GM23248 (cell line): ENCODE data around the gene ADIPOR2. TPM values are rescaled to one million over a fixed set of nuclear protein-coding genes. Genes with fewer than 3 reads are reported as not detected.
"Not testable (repeated sequence)": the region's sequence is repeated elsewhere in the genome, so short reads cannot be mapped to it uniquely, and the experiment has no call there.

ENCODE experiments used
- DNase-seq: peaks from one replicate; pipeline ENCODE4 v3.0.0-alpha.2; 2015
- H2AFZ ChIP-seq: fragments of 200-600 bp; sonication (generic); 2 replicates; pipeline ENCODE4 v1.6.1; 2016; ENCODE audit warnings: antibody characterized with exemption
- H3F3A ChIP-seq: fragments of 200-600 bp; sonication (generic); 2 replicates; pipeline ENCODE4 v1.6.1; 2016; ENCODE audit warnings: mild to moderate bottlenecking, antibody characterized with exemption, mixed run types; ENCODE audit not compliant: insufficient read depth
- H3K27ac ChIP-seq: fragments of 200-600 bp; sonication (generic); 2 replicates; pipeline ENCODE4 v1.5.1; 2016; ENCODE audit warnings: mild to moderate bottlenecking
- H3K27me3 ChIP-seq: fragments of 200-600 bp; sonication (generic); replicated peaks from 2 replicates; pipeline ENCODE4 v1.6.1; 2016; ENCODE audit warnings: mild to moderate bottlenecking; ENCODE audit not compliant: insufficient read depth
- H3K36me3 ChIP-seq: fragments of 200-600 bp; sonication (generic); 2 replicates; pipeline ENCODE4 v1.6.1; 2016; ENCODE audit warnings: low read depth, mild to moderate bottlenecking
- H3K4me1 ChIP-seq: fragments of 200-600 bp; sonication (generic); 2 replicates; pipeline ENCODE4 v1.6.1; 2016; ENCODE audit warnings: mild to moderate bottlenecking; ENCODE audit not compliant: insufficient read depth
- H3K4me2 ChIP-seq: fragments of 200-600 bp; sonication (generic); one replicate; pipeline ENCODE4 v1.6.1; 2016; ENCODE audit warnings: mild to moderate bottlenecking; ENCODE audit not compliant: unreplicated experiment
- H3K4me3 ChIP-seq: fragments of 200-600 bp; sonication (generic); 2 replicates; pipeline ENCODE4 v1.5.1; 2016; ENCODE audit warnings: mild to moderate bottlenecking
- H3K79me2 ChIP-seq: fragments of 200-600 bp; sonication (generic); 2 replicates; pipeline ENCODE4 v1.6.1; 2016; ENCODE audit warnings: mild to moderate bottlenecking; ENCODE audit not compliant: insufficient read depth
- H3K9ac ChIP-seq: fragments of 200-600 bp; sonication (generic); 2 replicates; pipeline ENCODE4 v1.6.1; 2016; ENCODE audit warnings: mild to moderate bottlenecking
- H3K9me2 ChIP-seq: fragments of 200-600 bp; sonication (generic); 2 replicates; pipeline ENCODE4 v1.6.1; 2016; ENCODE audit warnings: mixed run types, mild to moderate bottlenecking, moderate library complexity; ENCODE audit not compliant: insufficient read depth
- H3K9me3 ChIP-seq: fragments of 200-600 bp; sonication (generic); one replicate; pipeline ENCODE4 v1.6.1; 2017; ENCODE audit warnings: low read depth
- H4K20me1 ChIP-seq: fragments of 200-600 bp; sonication (generic); 2 replicates; pipeline ENCODE4 v1.6.0; 2016; ENCODE audit not compliant: insufficient read depth
- EZH2 ChIP-seq: fragments of 200-600 bp; sonication (generic); IDR thresholded peaks from 2 replicates; pipeline ENCODE4 v1.6.1; 2018; ENCODE audit warnings: antibody characterized with exemption, mild to moderate bottlenecking; ENCODE audit not compliant: insufficient read depth, poor library complexity, severe bottlenecking
- EZH2phosphoT487 ChIP-seq: fragments of 200-600 bp; sonication (generic); IDR thresholded peaks from 2 replicates; pipeline ENCODE4 v1.6.1; 2018; ENCODE audit warnings: antibody characterized with exemption, moderate library complexity, mild to moderate bottlenecking, low read depth; ENCODE audit not compliant: insufficient read depth
- WGBS, 2 experiments: methylation state at CpG; one replicate each; pipeline ENCODE4 v1.1.6; 2015 to 2017; ENCODE audit warnings: low lambda C conversion rate in 2 of 2, low coverage in 1 of 2; ENCODE audit errors: missing lambda C conversion rate in 2 of 2; 5-methylcytosine and 5-hydroxymethylcytosine counted together
- in situ Hi-C: fragments of 300-500 bp; cut with MboI; formaldehyde crosslinking; loops from 2 replicates; pipeline ENCODE4 v1.15.0; 2020
- polyA plus RNA-seq: library from polyadenylated mRNA; unstranded; fragments of >200 nt; fragmentation: Nextera tagmentation; extraction: Ambion mirVana; gene quantifications from 2 replicates; pipeline ENCODE4 v1.2.1, GENCODE V29; 2016
- total RNA-seq: library from RNA; depleted of rRNA; stranded (reverse); fragments of >200 nt; shearing (Covaris generic); gene quantifications from 2 replicates; pipeline ENCODE4 v1.2.3, GENCODE V29; 2014

ADIPOR2 gene
- total and polyA plus RNA-seq, 2 experiments from 2014 or later, result 4.2 to 18.8 TPM

DNA sequence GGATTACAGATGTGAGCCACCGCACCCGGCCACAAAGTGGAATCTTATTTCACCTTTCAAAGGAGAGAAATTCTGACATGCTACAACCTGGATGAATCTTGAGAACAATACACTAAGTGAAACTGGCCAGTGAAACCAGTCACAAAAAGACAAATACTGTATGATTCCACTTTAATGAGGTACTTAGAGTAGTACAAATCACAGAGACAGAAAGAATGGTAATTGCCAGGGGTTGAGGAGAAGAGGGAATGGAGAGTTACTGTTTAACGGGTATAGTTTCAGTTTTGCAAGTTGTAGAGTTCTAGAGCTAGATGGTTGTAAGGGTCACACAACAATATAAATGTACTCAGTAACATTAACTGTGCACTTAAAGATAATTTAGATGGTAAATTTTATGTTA is 33.4 kb downstream of the ADIPOR2 start:
- no peaks in the 10 kb centered on the region for H3K9me3 ChIP-seq
- 97 to 99% methylated on average over 3 of the region's 3 CpGs for WGBS, 2 experiments
- no peaks in the 10 kb centered on the region for H3K36me3 ChIP-seq
- no peak for TF ChIP-seq EZH2
- TF ChIP-seq EZH2phosphoT487, result no peak
- no peaks in the 10 kb centered on the region for H3K27me3 ChIP-seq
- in situ Hi-C loops, result no loop called here
- peaks cover 97% of the 10 kb centered on the region for H3K79me2 ChIP-seq
- H3K4me2 ChIP-seq, result no peak overlapping the region
- H2AFZ ChIP-seq, result no peak overlapping the region
- H3F3A ChIP-seq, result no peaks in the 10 kb centered on the region
- H3K4me3 ChIP-seq, result no peak overlapping the region
- H3K27ac ChIP-seq, result no peak overlapping the region
- no peaks in the 10 kb centered on the region for H4K20me1 ChIP-seq
- H3K9ac ChIP-seq, result no peak overlapping the region
- DNase-seq, result no peak
- H3K9me2 ChIP-seq, result no peaks in the 10 kb centered on the region
- no peaks in the 10 kb centered on the region for H3K4me1 ChIP-seq

DNA sequence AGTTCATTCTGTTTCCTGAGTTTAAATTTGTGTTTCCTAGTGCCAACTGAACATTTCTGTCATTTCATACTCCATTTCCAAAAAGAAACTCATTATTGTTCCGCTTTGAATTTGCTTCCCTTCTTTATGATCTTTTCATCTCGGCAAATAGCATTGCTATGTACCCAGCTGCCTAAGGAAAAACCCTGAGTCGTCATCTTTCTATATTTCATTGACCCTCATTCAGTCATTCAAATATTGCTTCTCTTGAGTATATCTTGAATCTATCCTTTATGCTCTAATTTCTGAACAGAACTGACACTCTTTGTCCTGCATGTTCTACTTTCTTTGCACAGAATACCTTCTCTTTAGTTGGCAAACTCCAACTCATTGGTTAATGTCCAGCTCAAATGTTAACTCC is 35.9 kb downstream of the ADIPOR2 start:
- in situ Hi-C loops, result no loop called here
- no peak for DNase-seq
- TF ChIP-seq EZH2 (no peak), EZH2phosphoT487 (no peak)
- Histone ChIP-seq H3K4me2 (no peak overlapping the region), H3K9ac (no peak overlapping the region), H3K4me1 (no peaks in the 10 kb centered on the region), H3K9me2 (no peaks in the 10 kb centered on the region), H3K4me3 (no peak overlapping the region), H2AFZ (no peak overlapping the region), H3K36me3 (no peaks in the 10 kb centered on the region), H4K20me1 (no peaks in the 10 kb centered on the region), H3K27me3 (no peaks in the 10 kb centered on the region), H3K79me2 (peaks cover 94% of the 10 kb centered on the region), H3K9me3 (no peaks in the 10 kb centered on the region), H3F3A (no peaks in the 10 kb centered on the region), H3K27ac (no peak overlapping the region)
- WGBS, 2 experiments, result 99 to 100% methylated on average over 3 of the region's 3 CpGs

- H3K9ac ChIP-seq, result no peak overlapping the region
- in situ Hi-C loops, result no loop called here
- H2AFZ ChIP-seq, result no peak overlapping the region
- H4K20me1 ChIP-seq, result no peaks in the 10 kb centered on the region
- no peak for DNase-seq
- H3K4me2 ChIP-seq, result no peak overlapping the region
- H3K27me3 ChIP-seq, result no peaks in the 10 kb centered on the region
- H3K27ac ChIP-seq, result no peak overlapping the region
- H3F3A ChIP-seq, result no peaks in the 10 kb centered on the region
- WGBS, 2 experiments, result 35 to 54% methylated on average over 1 of the region's 1 CpG
- H3K4me3 ChIP-seq, result no peak overlapping the region
- no peaks in the 10 kb centered on the region for H3K36me3 ChIP-seq
- H3K79me2 ChIP-seq, result peaks cover 94% of the 10 kb centered on the region
- H3K9me2 ChIP-seq, result no peaks in the 10 kb centered on the region
- TF ChIP-seq EZH2phosphoT487 (no peak), EZH2 (no peak)
- no peaks in the 10 kb centered on the region for H3K4me1 ChIP-seq
- no peaks in the 10 kb centered on the region for H3K9me3 ChIP-seq
Measured at GRCh38 chr12:1728824-1729223, 38.0 kb downstream of the ADIPOR2 start.

- Histone ChIP-seq H2AFZ (no peak overlapping the region), H3K79me2 (peaks cover 80% of the 10 kb centered on the region), H3K27ac (no peak overlapping the region), H3K9ac (no peak overlapping the region), H3K4me2 (no peak overlapping the region), H3K27me3 (no peaks in the 10 kb centered on the region), H3K9me2 (no peaks in the 10 kb centered on the region), H3K36me3 (no peaks in the 10 kb centered on the region), H3K9me3 (no peaks in the 10 kb centered on the region), H3F3A (no peaks in the 10 kb centered on the region), H3K4me1 (no peaks in the 10 kb centered on the region), H4K20me1 (no peaks in the 10 kb centered on the region), H3K4me3 (no peak overlapping the region)
- TF ChIP-seq EZH2phosphoT487, result no peak
- TF ChIP-seq EZH2, result no peak
- in situ Hi-C loops, result no loop called here
- 96 to 97% methylated on average over 11 of the region's 11 CpGs for WGBS, 2 experiments
- no peak for DNase-seq
Measured at GRCh38 chr12:1731019-1731687, 40.3 kb downstream of the ADIPOR2 start.

DNA sequence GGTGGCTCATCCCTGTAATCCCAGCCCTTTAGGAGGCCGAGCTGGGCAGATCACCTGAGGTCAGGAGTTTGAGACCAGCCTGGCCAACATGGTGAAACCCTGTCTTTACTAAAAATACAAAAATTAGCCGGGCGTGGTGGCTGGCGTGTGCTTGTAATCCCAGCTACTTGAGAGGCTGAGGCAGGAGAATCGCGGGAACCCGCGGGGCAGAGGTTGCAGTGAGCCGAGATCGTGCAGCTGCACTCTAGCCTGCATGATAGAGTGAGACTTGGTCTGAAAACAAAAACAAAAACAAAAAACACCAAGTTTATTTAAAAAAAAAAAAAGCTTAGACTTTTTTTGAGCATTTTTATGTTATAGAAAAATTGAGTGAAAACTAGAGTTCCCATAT is 40.8 kb downstream of the ADIPOR2 start:
- WGBS, 2 experiments, result 97 to 98% methylated on average over 10 of the region's 10 CpGs
- H3K4me2 ChIP-seq, H3F3A ChIP-seq, H3K27ac ChIP-seq, H4K20me1 ChIP-seq, H3K4me1 ChIP-seq, H2AFZ ChIP-seq, H3K9me3 ChIP-seq, H3K9me2 ChIP-seq, H3K27me3 ChIP-seq, H3K4me3 ChIP-seq, DNase-seq, H3K36me3 ChIP-seq, H3K9ac ChIP-seq, in situ Hi-C loops: not testable (repeated sequence)
- peaks cover 80% of the 10 kb centered on the region for H3K79me2 ChIP-seq
